PFSK-1 (cell line): ENCODE results near the gene TCEAL1.

Experiments
- FOXP2 ChIP-seq: optimal IDR thresholded peaks from 2 replicates; pipeline ENCODE3; 2011; ENCODE audit warnings: borderline replicate concordance, control low read depth, inconsistent platforms; ENCODE audit not compliant: insufficient read depth; ENCODE audit errors: extremely low read length, extremely low read depth
- POLR2AphosphoS5 ChIP-seq: IDR thresholded peaks from 2 replicates; pipeline ENCODE4 v1.6.1; 2012; ENCODE audit warnings: low read depth, mild to moderate bottlenecking, control low read depth, low read length, moderate library complexity
- SIN3A ChIP-seq: IDR thresholded peaks from 2 replicates; pipeline ENCODE4 v1.6.1; 2012; ENCODE audit warnings: mild to moderate bottlenecking, low read length, moderate library complexity, borderline replicate concordance; ENCODE audit not compliant: insufficient read depth
- TAF1 ChIP-seq: IDR thresholded peaks from 2 replicates; pipeline ENCODE4 v1.6.1; 2012; ENCODE audit warnings: low read length, control low read depth, borderline replicate concordance; ENCODE audit not compliant: insufficient read depth
- TF ChIP-seq, protein P1 (sequence below), 2 experiments: IDR thresholded peaks; 2 replicates each; pipeline versions ENCODE4 v1.6.1 to v1.8.0; 2011 to 2012; ENCODE audit warnings: low read depth in 2 of 2, low read length in 2 of 2, control low read depth in 1 of 2, inconsistent platforms in 1 of 2, mild to moderate bottlenecking in 1 of 2, moderate library complexity in 1 of 2; ENCODE audit not compliant: insufficient read depth in 1 of 2

The TCEAL1 gene

DNA sequence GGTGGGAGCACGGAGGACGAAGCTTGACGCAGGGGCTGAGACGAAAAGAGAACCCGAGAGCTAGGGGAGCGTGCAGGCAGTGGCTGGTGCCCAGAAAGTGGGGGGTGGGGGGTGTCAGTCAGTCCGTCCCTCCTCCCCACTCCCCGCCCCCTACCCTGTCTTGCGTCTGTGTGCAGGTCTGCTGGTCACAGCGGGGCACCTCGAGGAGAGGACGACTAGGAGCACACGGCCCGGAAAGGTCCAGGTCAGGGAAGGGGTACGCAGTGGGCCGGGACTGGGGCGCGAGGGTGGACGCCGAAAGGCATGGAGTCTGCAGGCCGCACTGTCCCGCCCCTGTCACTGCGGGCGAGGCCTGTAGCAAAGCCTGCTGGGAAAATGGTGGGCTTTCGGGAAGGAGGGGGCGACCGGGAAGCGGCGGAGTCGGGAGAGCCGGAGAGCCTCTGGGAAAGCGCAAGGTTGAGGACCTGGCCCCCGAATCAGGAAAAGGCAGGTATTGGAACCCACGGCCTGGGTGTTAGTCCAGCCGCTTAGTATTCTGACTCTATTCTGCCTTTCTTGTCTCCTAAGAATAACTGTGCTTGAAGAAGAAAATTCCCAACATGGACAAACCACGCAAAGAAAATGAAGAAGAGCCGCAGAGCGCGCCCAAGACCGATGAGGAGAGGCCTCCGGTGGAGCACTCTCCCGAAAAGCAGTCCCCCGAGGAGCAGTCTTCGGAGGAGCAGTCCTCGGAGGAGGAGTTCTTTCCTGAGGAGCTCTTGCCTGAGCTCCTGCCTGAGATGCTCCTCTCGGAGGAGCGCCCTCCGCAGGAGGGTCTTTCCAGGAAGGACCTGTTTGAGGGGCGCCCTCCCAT lies 769 bp downstream of the TCEAL1 start:
- peak; percentile 48; the same call in 1 of the 2 replicates for TF ChIP-seq POLR2AphosphoS5
- TF ChIP-seq FOXP2, result no peak
- TF ChIP-seq SIN3A, result peak; percentile 56; the same call in 1 of the 2 replicates

GRCh38 chrX:103630171-103630511 lies 1.4 kb downstream of the TCEAL1 start:
- TF ChIP-seq SIN3A (no peak), POLR2AphosphoS5 (no peak), FOXP2 (no peak)

GRCh38 chrX:103631145-103631544 lies 2.4 kb downstream of the TCEAL1 start:
- TF ChIP-seq POLR2AphosphoS5 (no peak), FOXP2 (no peak), TAF1 (no peak), SIN3A (no peak)
- TF ChIP-seq, protein P1, sequence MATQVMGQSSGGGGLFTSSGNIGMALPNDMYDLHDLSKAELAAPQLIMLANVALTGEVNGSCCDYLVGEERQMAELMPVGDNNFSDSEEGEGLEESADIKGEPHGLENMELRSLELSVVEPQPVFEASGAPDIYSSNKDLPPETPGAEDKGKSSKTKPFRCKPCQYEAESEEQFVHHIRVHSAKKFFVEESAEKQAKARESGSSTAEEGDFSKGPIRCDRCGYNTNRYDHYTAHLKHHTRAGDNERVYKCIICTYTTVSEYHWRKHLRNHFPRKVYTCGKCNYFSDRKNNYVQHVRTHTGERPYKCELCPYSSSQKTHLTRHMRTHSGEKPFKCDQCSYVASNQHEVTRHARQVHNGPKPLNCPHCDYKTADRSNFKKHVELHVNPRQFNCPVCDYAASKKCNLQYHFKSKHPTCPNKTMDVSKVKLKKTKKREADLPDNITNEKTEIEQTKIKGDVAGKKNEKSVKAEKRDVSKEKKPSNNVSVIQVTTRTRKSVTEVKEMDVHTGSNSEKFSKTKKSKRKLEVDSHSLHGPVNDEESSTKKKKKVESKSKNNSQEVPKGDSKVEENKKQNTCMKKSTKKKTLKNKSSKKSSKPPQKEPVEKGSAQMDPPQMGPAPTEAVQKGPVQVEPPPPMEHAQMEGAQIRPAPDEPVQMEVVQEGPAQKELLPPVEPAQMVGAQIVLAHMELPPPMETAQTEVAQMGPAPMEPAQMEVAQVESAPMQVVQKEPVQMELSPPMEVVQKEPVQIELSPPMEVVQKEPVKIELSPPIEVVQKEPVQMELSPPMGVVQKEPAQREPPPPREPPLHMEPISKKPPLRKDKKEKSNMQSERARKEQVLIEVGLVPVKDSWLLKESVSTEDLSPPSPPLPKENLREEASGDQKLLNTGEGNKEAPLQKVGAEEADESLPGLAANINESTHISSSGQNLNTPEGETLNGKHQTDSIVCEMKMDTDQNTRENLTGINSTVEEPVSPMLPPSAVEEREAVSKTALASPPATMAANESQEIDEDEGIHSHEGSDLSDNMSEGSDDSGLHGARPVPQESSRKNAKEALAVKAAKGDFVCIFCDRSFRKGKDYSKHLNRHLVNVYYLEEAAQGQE (IDR thresholded peaks at IDR 0.05; ENCODE audit: insufficient read depth in 1 of 2, low read depth in 2 of 2, low read length in 2 of 2), result no peak

- TF ChIP-seq TAF1 (no peak), SIN3A (no peak), FOXP2 (no peak), POLR2AphosphoS5 (no peak)
- TF ChIP-seq, protein P1 (IDR thresholded peaks at IDR 0.05; ENCODE audit: insufficient read depth in 1 of 2, low read depth in 2 of 2, low read length in 2 of 2), result no peak
Observed at GRCh38 chrX:103635436-103635835, 6.7 kb downstream of the TCEAL1 start.

DNA sequence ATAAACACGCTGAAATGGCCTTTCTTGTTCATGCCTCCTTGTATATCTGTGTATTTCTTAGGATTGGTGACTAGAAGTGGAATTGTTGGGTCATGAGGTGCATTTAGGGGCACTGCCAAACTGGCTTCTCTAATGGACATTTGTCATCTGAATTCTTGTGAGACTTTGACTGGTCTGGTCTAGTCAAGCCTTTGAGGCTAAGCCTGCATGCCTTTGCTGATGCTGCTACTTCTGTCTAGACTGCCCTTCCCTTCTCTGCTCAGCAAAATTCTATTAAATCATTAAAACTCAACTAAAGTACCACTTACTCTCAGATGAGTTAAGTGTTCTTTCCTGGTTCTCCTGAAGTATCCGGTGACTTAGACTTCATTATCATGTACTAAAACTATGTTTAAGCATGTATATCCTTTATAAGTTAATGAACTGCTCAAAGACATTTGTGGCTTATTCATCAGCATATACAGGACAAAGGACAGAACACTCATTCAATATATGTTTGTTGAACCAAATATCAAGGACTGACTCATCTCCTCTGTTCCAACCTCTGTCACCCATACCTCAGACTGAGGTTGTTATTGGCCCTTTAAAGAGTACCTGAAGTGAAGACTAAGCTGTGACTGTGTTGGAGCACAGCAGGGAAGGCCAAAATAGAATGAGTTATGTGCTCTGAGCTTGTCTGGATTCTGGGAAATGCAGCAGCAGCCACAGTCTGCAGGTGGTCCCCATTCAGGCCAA lies 9.0 kb downstream of the TCEAL1 start:
- TF ChIP-seq SIN3A, result no peak
- TF ChIP-seq, protein P1 (IDR thresholded peaks at IDR 0.05; ENCODE audit: insufficient read depth in 1 of 2, low read depth in 2 of 2, low read length in 2 of 2), result no peak
- no peak for TF ChIP-seq POLR2AphosphoS5
- no peak for TF ChIP-seq TAF1
- TF ChIP-seq FOXP2, result no peak
